Peyer's patch (tissue), 4 donors: Measurements from ENCODE around the gene EGFLAM. TPM values are rescaled to one million over a fixed set of nuclear protein-coding genes. Genes with fewer than 3 reads are reported as not detected.

Experiments
- DNase-seq, 3 donors: peaks; one replicate each; pipeline ENCODE4 v3.0.0-alpha.2; 2017 to 2019
- H3K27ac ChIP-seq, 4 donors: fragments of 200-600 bp; sonication (generic); one replicate each; pipeline ENCODE4 v1.5.1; 2016 to 2019
- H3K27me3 ChIP-seq, 2 donors: fragments of 200-600 bp; sonication (generic); one replicate each; pipeline ENCODE4 v1.5.1; 2019
- H3K36me3 ChIP-seq, 3 donors: fragments of 200-600 bp; sonication (generic); one replicate each; pipeline ENCODE4 v1.5.1; 2016 to 2019
- H3K4me1 ChIP-seq, 4 donors: fragments of 200-600 bp; sonication (generic); one replicate each; pipeline ENCODE4 v1.5.1; 2016 to 2019
- H3K4me3 ChIP-seq, 4 donors: fragments of 200-600 bp; sonication (generic); 1 replicate in 3 of 4; 2 replicates in 1 of 4; pipeline ENCODE4 v1.5.1; 2016 to 2019; ENCODE audit warnings: mild to moderate bottlenecking in 1 of 4
- H3K9me3 ChIP-seq, 4 donors: fragments of 200-600 bp; sonication (generic); one replicate each; pipeline ENCODE4 v1.5.1; 2016 to 2019; ENCODE audit warnings: mild to moderate bottlenecking in 1 of 4
- POLR2A ChIP-seq, 2 donors: fragments of 450-650 bp; IDR thresholded peaks; one replicate each; pipeline ENCODE4 v1.5.1; 2017; ENCODE audit warnings: antibody characterized with exemption in 2 of 2, mild to moderate bottlenecking in 2 of 2, moderate library complexity in 2 of 2
- total RNA-seq, 4 donors: library from RNA; depleted of rRNA; stranded (reverse); fragments of >200 nt; gene quantifications; one replicate each; pipeline ENCODE4 v1.1.0, GENCODE V29; 2016
- TF ChIP-seq, protein P1 (sequence below), 6 experiments: fragments of 450-650 bp in 4 of 6; fragments of 200-600 bp in 2 of 6; sonication (generic) in 1 of 6; IDR thresholded peaks; one replicate each; pipeline ENCODE4 v1.5.1; 2017 to 2019; ENCODE audit warnings: antibody characterized with exemption in 6 of 6, mild to moderate bottlenecking in 3 of 6, moderate library complexity in 1 of 6

The EGFLAM gene
- total RNA-seq, 4 donors from 2014 or later = 0.54 to 1.7 (median 0.70) TPM; not detected in 1

GRCh38 chr5:38426490-38426889 lies 168.1 kb downstream of the EGFLAM start:
- no peak overlapping the region for H3K27ac ChIP-seq
- DNase-seq = no peak
- TF ChIP-seq, protein P1, sequence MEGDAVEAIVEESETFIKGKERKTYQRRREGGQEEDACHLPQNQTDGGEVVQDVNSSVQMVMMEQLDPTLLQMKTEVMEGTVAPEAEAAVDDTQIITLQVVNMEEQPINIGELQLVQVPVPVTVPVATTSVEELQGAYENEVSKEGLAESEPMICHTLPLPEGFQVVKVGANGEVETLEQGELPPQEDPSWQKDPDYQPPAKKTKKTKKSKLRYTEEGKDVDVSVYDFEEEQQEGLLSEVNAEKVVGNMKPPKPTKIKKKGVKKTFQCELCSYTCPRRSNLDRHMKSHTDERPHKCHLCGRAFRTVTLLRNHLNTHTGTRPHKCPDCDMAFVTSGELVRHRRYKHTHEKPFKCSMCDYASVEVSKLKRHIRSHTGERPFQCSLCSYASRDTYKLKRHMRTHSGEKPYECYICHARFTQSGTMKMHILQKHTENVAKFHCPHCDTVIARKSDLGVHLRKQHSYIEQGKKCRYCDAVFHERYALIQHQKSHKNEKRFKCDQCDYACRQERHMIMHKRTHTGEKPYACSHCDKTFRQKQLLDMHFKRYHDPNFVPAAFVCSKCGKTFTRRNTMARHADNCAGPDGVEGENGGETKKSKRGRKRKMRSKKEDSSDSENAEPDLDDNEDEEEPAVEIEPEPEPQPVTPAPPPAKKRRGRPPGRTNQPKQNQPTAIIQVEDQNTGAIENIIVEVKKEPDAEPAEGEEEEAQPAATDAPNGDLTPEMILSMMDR (IDR thresholded peaks at IDR 0.05) = no peak
- no peak for TF ChIP-seq POLR2A (IDR thresholded peaks at IDR 0.05)
- H3K36me3 ChIP-seq = no peaks in the 10 kb centered on the region
- no peaks in the 10 kb centered on the region for H3K27me3 ChIP-seq
- no peaks in the 10 kb centered on the region for H3K4me1 ChIP-seq
- H3K4me3 ChIP-seq = no peak overlapping the region
- H3K9me3 ChIP-seq = no peaks in the 10 kb centered on the region

DNA sequence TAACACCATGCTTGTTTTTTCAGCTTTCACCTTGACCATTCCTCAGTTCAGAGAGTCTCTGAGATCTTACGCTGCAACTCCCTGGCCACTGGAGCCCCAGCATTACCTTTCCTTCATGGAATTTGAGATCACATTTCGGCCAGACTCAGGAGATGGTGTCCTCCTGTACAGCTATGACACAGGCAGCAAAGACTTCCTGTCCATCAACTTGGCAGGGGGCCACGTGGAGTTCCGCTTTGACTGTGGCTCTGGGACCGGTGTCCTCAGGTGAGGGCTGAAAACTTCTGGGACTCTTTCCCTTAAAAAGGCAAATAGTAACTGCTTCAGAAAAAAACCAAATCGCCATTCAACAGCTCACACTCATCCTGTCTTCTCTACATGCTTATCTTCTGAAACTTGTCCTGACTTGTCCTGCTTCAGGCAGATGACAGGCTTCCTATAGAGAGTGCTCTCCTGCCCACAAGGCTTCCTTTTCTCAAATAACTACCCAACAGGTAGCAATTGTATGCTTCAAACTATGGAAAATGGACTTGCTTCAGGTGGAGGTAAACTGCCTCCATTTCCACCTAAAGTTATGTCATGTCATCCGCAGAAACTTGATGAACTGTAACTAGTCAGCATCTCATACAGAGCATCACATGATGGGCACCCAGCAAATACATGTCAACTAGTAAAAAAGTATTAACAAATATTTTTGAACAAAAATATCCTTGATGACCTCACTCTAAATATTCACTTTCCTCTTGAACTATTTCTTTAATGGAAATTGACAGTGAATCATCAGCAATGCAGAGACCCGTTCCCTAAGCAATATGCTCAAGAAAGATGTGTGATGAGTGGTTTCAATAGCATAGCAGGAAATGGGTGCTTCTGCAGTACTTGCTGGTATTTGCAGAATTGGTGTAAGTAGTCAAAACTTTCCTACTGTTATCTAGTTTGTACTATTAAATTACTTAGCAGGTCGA lies 168.9 kb downstream of the EGFLAM start:
- H3K9me3 ChIP-seq = no peaks in the 10 kb centered on the region
- no peak overlapping the region for H3K27ac ChIP-seq
- DNase-seq = no peak
- no peaks in the 10 kb centered on the region for H3K4me1 ChIP-seq
- no peak overlapping the region for H3K4me3 ChIP-seq
- no peak for TF ChIP-seq POLR2A (IDR thresholded peaks at IDR 0.05)
- TF ChIP-seq, protein P1 (IDR thresholded peaks at IDR 0.05) = no peak
- H3K27me3 ChIP-seq = no peaks in the 10 kb centered on the region
- no peaks in the 10 kb centered on the region for H3K36me3 ChIP-seq

- Histone ChIP-seq H3K27me3 (no peaks in the 10 kb centered on the region), H3K4me1 (no peaks in the 10 kb centered on the region), H3K27ac (no peak overlapping the region), H3K4me3 (no peak overlapping the region), H3K36me3 (no peaks in the 10 kb centered on the region), H3K9me3 (no peaks in the 10 kb centered on the region)
- TF ChIP-seq, protein P1 (IDR thresholded peaks at IDR 0.05) = no peak
- TF ChIP-seq POLR2A (IDR thresholded peaks at IDR 0.05) = no peak
- no peak for DNase-seq
Measured at GRCh38 chr5:38431242-38431853, 173.0 kb downstream of the EGFLAM start.

DNA sequence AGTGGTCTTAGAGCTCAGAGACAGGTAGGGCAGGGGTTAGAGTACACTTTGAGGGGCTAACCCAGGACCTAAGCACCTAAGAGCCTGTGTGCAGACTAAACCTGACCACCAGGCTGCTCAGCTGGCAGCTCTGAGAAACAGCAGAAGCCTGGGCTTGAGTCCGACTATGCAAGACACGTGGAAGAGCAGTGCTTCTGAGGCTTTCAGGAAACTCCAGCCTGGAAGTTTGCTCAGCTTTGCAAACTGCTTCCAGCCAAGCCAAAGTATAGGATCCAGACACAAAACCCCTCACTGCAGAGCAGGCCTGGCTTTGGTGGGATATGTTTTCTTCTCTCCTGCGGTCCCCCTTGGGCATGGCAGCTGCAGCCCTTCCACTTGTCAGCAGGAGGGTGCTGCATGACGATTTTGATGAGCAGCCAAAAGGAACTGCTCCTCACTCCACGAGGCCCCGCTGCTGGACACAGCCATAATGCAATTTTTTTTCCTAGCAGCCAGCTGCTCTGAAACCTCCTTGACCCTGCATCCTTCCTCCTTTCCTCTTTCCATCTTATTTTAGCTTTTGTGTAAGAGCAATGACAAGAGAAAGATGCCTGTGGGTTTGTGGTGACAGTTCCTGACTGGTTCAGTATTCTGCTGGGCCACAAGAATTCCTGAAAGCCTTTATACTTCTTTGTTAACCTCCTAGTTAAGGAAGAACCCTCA lies 175.0 kb downstream of the EGFLAM start:
- Histone ChIP-seq H3K9me3 (no peaks in the 10 kb centered on the region), H3K4me1 (no peaks in the 10 kb centered on the region), H3K36me3 (no peaks in the 10 kb centered on the region), H3K27me3 (no peaks in the 10 kb centered on the region), H3K27ac (peak overlapping the region in 3 of 4 donors; percentile 5 to 34 (median 28)), H3K4me3 (no peak overlapping the region)
- no peak for DNase-seq
- TF ChIP-seq POLR2A (IDR thresholded peaks at IDR 0.05) = no peak
- TF ChIP-seq, protein P1 (IDR thresholded peaks at IDR 0.05) = no peak

- H3K9me3 ChIP-seq = no peaks in the 10 kb centered on the region
- no peak overlapping the region for H3K4me3 ChIP-seq
- no peaks in the 10 kb centered on the region for H3K36me3 ChIP-seq
- H3K4me1 ChIP-seq = no peaks in the 10 kb centered on the region
- no peak overlapping the region for H3K27ac ChIP-seq
- TF ChIP-seq, protein P1 (IDR thresholded peaks at IDR 0.05) = no peak
- TF ChIP-seq POLR2A (IDR thresholded peaks at IDR 0.05) = no peak
- no peaks in the 10 kb centered on the region for H3K27me3 ChIP-seq
- DNase-seq = no peak
Measured at GRCh38 chr5:38434966-38435705, 176.8 kb downstream of the EGFLAM start.
